Dermis microvascular lymphatic vessel endothelial cell (primary cell): ENCODE measurements around the gene PPP1R14C. TPM values are rescaled to one million over a fixed set of nuclear protein-coding genes. Genes with fewer than 3 reads are reported as not detected.
"Not testable (repeated sequence)": the region's sequence is repeated elsewhere in the genome, so short reads cannot be mapped to it uniquely, and the experiment has no call there.

ENCODE experiments used
- DNase-seq, 2 donors: peaks; one replicate each; pipeline versions ENCODE4 v3.0.0 to v3.0.0-alpha.2; 2010; ENCODE audit warnings: low read depth in 2 of 2
- total RNA-seq: library from RNA; depleted of rRNA; stranded (reverse); fragments of >200 nt; gene quantifications from 2 replicates; pipeline ENCODE4 v1.2.1, GENCODE V29; 2014

Gene PPP1R14C
- total RNA-seq, 1 donor from 2014 or later, result not detected

DNA sequence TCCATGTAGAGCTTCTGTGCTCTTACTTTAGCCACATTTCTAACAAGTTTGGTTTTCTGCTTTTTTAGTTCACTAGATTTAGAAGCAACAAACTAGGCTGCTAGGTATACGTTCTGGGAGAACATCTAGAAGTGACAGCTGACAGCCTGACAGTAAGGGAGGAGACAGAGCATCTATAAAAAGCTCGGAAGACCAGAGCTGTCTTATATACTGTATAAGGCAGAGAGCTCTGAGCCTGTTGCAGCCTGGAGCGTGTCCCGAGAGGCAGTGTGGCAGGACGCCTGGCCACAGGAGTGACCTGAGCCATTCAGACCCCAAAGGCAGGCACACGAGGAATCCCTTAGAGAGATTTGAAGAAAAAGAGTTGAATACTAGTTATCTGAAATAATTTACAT is 24.6 kb downstream of the PPP1R14C start:
- no peak for DNase-seq

DNA sequence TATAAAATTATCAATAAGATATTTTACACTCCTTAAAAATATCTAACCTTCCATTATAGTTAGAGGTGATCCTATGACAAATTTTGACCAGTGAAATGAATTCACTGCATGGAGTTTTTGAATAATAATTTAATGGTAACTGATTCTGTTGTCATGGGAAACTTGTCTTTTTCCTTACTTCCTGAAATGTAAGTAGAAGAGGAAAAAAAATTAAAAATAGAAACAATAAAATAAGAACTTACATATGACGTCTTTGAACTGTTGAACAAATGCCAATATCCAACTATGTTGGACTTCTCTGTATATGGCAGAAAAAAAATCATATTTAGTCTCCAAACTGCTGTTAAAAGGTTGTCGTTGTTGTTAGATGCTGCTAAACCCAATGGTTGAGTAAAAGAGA is 26.3 kb downstream of the PPP1R14C start:
- DNase-seq, result no peak

DNA sequence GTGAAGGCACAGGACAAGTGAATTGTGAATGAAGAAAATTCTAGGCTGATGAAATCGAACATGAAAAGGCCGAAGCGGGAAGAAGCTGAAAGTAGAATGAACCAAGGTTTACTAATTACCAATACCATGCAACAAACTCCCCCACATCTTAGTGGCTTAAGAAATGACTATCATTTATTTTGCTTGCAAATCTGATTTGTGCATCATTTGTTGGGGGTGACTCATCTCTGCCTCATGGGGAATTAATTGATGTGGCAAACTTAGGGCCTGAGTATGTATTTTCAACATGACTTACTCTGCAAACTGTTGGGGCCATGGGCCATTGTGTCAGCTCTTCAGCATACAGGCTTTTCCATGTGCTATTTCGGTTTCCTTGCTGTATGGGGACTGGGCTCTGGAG is 26.8 kb downstream of the PPP1R14C start:
- DNase-seq, result no peak

DNA sequence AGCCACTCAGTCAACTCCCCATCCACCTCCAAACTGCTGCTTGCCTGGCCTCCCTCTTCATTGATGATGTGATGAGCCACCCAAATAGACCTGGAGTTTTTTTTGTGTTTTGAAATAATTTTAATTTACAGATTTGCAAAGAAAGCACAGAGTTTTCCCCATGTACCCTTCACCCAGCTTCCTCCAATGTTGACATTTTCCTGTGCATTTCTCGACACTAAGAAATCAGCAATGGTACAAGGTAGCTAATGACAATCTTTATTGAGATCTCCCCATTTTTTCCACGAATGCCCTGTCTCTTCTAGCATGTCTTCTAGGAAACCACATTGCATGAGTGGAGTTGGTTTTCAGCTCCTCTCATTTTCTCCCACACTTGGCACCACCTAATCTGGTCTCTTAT is 30.1 kb downstream of the PPP1R14C start:
- DNase-seq, result no peak

DNA sequence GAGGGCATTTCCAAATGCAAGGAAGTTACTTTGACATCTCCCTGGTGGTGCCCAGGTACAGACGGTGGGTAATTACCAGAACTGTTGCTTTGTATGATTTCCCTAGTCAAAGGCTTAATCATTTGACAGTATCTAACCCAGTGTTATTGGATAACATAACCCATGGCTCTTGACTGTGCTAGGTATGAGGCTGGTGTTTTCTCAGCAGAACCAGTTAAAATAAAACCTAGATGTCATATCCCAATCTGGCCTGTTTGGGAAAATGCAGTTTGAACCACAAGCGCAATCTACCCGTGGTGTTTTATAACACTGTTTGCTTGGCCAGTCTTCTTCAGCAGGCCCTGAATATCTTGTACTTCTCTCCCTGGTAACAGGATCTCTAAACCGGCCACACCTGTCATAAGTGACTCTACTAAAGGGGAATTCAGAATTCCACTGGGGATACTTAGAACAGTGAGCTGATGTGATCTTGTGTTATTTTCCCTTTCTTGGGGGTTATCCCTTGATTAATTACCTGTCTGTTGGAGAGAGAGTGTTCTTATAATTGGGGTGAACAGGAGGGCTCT is 32.8 kb downstream of the PPP1R14C start:
- DNase-seq, result no peak

DNA sequence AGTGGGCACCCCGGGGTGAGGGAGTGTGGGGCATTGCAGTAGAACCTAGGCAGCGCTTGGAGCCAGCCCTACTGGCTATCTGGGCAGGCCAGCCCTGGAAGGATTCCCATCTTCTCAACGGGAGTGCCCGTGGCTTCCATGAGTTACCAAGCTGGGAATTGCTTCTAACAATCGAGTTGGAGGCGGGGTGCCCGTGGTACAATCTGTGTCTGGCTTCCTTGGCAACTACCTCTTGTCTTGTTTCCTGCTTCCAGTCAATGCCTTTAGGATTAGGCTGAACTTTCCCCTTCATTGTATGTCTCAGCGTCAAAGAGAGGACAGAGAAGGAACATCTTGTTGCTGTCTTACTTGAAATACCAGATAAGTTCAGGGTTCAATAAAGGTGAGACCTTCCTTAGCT is 33.3 kb downstream of the PPP1R14C start:
- DNase-seq, result no peak

DNA sequence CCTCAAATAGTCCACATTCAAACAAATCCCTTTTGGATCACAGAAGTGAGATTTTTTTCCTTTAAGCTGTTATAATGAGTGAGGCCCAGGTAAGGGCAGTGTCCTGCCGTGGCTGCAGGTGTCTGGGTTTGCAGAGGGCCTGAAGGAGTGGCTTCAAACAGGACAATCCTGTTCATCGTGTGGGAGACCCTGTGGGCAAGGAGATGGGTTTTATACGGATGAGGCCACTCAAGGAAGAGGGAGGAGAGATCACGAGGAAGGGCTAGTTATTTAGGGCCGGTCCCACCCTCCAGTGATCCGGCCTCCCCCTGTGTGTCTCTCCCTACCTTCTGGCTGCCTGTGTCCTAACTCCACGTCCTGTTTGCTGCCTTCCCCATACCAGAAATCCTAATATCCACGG is 33.8 kb downstream of the PPP1R14C start:
- no peak for DNase-seq

DNA sequence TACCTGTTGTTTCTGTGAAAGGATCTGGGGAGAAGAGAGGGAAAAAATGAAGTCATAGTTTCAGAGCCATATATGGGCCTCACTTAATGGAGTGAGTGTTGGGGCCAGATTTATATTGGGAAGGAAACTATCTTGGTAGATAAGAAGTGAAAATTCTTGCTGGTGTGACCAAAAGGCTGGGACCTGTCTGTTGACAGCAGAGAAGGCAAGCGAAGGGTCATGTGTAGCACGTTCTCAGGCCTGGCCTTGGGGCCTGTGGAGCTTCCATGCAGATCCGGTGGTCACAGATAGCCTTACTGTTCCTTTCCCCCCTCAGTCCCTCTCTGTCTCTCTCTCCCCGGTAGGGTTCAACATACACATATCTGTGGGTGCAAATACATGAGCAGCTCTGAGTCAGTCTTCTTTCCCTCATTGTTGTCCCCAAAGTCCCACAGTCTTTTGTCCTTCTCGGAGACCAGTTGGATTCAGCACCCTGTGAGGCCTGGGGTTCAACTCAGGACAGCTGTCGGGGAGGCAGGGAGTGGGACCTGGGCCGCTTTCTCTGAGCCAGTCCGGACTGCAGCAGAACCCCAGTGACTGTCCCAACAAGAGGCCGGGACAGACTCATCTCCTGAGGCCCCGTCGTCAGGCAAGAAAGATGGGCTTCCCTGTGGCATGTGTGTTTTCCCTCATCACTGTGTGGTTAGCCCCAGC is 34.6 kb downstream of the PPP1R14C start:
- DNase-seq, result no peak

DNA sequence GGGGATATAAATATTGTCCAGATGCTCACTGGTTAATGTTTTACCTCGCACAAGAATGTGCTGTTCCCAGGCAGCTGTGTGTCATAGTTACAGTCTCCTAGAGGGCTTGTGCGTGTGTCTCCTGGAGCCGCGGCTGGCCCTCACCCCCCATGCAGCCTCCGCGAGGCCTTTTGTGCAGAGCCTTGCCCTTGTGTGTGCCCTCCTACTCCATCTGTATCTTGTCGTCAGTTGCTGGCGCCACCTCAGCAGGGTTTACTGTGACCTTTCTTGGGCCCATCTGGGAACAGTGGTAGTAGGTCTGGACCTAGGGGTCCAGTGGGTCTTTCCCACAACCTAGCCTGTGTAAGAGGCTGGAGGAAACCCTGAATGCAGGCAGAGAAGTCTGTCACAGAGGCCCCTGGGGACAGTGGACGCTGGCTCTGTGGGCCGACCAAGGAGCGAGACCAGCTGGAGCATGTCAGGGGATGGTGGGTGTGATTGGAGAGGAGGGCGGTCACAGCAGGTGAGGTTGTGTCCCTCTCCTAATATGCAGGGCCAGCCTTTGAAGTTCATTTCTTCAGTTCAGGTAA is 35.2 kb downstream of the PPP1R14C start:
- DNase-seq, result no peak

DNA sequence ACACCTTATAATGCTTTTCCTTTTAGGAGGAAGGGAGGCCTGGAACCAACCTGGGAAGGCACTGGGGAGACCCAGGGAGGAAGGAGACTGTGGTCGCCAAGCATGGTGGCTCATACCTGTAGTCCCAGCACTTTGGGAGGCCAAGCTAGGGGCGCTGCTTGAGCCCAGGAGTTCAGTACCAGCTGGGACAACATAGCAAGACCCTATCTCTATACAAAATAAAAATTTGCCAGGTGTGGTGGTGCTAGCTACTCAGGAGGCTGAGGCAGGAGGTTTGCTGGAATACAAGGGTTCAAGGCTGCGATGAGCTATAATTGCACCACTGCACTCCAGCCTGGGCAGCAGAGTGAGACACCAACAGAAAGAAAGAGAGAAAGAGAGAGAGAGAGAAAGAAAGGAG is 36.2 kb downstream of the PPP1R14C start:
- DNase-seq, result no peak

DNA sequence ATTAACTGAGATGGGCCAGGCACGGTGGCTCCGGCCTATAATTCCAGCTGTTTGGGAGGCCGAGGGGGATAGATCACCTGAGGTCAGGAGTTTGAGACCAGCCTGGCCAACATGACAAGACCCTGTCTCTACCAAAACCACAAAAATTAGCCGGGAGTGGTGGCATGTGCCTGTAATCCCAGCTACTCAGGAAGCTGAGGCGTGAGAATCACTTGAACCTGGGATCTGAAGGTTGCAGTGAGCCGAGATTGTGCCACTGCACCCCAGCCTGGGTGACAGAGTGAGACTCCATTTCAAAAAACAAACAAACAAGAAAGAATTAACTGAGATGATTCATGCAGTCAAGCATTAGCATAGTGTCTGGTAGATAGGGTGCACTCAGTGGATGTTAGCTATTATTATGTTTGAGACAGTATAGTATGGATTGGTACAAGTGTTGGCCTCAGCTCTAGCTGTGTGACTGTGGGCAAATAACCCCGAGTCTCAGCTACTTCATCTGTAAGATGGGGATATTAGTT is 37.1 kb downstream of the PPP1R14C start:
- not testable (repeated sequence) for DNase-seq

DNA sequence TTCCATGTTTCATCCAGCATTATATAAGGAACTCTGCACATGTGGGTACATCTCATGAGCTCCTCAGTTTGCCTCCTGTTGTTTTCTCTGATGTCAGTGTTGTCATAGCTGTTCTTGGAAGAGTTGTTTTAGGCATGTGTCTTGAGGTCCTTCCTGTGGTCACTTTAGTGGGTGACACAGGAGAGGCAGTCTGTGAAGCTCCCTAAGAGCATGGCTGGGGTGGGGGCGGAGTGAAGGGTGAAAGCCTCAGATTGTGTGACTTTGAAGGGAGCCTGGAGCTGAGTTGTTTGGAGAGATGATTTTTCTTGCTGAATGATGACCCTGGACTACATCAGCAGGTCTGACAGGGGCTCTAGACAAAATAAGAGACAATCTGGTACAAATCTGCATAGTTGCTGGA is 37.7 kb downstream of the PPP1R14C start:
- DNase-seq, result no peak

DNA sequence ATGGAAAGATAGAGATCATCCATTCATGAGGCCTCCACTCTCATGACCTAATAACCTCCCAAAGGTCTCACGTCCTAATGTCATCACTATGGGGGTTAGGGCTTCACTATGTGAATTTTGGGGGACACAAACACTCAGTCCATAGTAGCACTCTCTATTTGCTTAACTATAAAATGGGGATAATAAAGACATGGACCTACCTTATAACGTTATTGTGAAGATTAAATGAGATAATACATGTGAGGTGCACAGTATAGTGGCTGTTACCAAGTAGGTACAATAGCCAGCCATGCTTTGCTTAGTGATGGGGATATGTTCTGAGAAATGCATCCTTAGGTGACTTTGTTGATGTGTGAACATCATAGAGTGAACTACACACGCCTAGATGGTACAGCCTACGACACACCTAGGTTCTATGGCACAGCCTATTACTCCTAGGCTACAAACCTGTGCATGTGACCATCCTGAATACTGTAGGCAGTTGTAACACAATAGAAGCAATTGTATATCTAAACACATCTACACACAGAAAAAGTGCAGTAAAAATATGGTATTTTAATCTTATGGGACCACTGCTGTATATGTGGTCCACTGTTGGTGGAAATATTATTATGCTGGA is 39.7 kb downstream of the PPP1R14C start:
- no peak for DNase-seq

DNA sequence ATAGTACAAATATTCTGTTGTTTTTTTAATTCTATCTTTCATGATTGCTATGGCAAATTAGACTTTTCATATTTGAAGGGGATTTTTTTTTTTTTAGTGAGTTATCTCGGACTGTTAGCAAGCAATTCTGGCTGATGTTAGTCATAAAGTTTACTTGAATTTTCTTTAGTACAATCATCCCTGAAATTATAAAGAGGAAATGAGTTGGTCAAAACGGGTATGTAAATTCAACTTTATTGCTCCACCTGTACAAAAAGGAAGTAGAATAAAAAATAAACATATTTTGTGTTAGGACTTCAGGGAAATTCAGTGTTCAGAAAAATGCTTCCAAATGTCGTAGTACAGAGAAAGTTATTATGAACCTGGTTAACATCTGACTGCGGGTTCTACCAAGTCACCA is 40.3 kb downstream of the PPP1R14C start:
- DNase-seq, result no peak

DNA sequence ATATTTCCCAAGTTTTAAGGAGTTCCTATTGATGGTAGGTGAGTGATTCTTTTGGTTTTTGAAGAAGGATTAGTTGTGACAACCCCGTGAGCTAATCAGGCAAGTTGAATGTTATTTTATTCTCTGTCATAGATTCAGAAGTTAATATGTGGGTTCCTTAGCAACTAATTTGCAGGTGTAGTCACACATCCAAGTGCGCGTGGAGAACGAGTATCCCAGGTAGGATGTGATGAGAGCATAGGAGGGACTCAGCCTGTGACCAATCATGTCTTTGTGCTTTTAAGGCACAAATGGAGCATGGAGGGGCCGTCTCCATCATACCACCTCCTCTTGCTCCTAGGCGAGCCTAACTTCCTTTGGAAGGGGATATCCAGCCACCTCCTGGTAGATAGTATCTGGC is 41.1 kb downstream of the PPP1R14C start:
- DNase-seq, result no peak

DNA sequence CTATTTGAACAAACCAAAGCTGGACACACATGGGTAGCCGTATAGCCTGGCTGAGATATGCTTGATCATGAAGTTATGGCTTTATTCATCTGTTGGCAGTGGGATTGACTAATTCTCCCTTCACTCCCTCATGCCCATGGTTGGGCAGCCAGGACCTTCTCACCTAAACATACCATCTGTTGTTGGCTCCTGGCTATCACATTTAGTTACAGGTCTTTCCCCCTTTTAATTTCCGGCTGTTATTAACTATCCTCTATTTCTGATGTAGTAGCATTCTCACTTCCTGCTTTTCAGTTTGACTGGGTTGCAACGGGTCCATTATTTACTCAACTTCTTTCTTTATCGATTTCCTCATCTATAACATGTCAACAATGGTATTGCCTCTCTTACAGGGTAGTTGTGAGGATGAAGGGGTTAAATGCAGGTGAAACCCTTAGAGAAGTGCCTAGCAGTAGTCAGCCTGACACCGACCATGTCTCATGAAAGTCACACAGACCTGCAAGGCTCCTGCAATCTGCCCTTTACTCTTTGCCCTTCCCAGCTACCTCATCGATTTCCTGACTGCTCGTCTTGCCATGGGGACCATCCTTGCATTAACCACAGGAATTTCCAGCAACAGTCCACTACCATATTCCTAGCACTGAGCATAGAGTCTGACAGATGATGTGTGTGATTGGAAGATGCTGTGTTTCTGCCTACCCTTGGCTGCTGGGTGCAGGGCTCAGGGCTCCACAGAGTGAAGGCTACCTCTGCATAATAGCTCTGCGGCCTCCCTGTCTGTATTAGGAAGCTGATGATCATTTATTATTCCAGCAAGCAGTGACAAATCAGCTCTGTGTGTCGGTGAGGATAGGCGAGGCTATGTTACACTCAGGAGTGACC is 42.2 kb downstream of the PPP1R14C start:
- DNase-seq, result no peak

DNA sequence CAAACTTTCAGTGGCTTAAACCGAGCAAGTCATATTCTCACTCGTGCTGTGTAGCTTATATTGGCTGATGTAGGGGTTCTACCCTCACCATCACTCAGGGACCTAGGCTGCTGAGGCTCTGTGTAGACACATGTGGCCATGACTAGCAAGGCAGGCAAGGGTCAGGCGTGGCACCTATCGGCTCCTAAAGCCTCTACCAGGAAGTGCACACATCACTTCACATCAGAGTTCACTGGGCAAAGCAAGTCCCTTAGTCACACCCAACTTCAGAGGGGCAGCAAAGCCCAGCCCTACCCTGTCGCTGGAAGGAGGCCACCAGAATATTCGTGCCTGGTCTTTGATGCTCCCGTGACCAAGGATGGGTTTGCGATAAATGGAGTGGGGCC is 42.9 kb downstream of the PPP1R14C start:
- DNase-seq, result no peak

DNA sequence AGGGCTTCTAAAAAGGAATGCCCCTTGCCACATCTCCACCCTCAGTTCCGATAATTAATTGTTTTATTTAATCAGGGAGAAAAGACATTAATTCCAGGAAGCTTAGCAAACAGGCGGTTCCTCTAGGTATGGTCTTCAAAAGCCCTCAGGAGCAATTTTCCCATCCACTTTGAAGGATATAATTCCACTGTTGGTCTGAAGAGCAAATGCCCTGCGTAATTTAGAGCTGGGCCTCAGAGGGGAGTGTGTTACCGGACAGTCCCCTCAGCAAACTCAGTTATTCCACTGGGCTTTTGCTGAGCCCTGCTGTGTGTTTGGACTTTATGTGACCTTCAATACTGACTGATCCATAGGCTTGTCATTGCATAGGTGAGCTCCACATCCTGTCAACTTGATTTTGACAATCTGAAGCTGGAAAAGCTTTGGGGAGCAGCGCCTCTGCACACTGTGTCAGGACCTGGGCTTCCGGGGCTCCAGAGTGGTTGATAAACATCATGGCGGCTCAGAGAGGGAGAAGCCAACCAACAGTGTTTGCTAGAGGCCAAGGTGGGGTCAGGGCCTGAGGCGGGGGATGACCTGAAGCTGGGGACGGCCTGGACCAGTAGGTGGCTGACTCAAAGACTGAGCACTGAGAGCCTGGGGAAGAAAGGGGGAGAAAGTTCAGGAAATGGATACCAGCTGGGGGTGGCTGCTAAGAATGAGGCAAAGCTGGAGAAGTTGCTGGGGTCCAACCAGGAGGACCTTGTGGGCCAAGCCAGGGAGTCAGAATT is 43.5 kb downstream of the PPP1R14C start:
- no peak for DNase-seq

DNA sequence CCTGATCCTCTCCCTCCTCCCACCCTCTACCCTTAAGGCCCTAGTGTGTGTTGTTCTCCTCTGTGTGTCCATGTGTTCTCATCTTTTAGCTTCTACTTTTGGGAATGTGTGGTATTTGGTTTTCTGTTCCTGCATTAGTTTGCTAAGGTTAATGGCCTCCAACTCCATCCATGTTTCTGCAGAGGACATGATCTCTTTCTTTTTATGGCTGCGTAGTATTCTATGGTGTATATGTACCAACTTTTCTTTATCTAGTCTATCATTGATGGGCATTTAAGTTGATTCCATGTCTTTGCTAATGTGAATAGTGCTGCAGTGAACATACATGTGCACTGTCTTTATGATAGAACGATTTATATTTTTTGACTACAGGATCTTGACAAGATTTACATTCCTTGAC is 44.6 kb downstream of the PPP1R14C start:
- not testable (repeated sequence) for DNase-seq

DNA sequence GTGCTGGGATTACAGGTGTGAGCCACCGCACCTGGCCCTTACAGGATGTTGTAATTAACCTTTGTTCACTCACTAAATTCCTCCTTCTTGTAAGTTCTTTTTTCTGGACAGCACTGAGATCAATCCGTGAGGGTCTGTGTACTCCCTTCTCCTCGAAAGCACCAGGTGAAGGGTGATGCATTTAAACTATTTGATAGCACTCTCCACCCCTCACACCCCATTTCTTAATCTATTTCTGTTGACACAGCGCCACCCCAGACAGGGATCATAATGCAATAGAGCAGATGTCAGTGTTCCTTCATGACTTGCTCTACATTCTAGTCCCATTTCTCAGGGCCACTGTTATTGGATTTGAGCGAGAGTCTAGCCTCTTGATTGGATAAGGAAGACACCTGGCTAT is 46.3 kb downstream of the PPP1R14C start:
- no peak for DNase-seq

DNA sequence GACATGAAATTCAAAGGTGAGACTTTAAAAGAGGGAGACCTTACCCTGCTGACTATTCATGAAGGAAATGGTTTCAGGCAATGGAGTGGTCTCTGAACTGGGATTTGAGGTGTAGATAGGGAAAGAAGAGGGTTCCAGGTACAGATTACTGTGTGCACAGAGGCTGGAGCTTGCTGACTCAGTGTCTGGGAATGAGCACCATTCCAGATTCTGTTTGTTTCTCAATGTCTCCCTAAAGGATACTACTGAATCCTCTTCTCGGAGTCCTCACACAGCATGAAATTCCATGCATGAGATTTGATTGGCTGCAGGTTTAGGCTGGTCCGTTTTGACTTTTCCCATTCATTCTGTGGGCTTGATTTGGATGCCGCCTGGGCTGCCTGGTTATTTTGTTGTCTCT is 49.0 kb downstream of the PPP1R14C start:
- no peak for DNase-seq
